Smooth muscle cell of the brain vasculature (primary cell): Measurements from ENCODE around the gene ZGPAT.
A peak's percentile ranks its signal among the peaks of the same experiment; 100 is the strongest.

Experiments
- DNase-seq: peaks from one replicate; pipeline ENCODE4 v3.0.0-alpha.2; 2012; ENCODE audit warnings: low read depth, low spot score

Gene ZGPAT

DNA sequence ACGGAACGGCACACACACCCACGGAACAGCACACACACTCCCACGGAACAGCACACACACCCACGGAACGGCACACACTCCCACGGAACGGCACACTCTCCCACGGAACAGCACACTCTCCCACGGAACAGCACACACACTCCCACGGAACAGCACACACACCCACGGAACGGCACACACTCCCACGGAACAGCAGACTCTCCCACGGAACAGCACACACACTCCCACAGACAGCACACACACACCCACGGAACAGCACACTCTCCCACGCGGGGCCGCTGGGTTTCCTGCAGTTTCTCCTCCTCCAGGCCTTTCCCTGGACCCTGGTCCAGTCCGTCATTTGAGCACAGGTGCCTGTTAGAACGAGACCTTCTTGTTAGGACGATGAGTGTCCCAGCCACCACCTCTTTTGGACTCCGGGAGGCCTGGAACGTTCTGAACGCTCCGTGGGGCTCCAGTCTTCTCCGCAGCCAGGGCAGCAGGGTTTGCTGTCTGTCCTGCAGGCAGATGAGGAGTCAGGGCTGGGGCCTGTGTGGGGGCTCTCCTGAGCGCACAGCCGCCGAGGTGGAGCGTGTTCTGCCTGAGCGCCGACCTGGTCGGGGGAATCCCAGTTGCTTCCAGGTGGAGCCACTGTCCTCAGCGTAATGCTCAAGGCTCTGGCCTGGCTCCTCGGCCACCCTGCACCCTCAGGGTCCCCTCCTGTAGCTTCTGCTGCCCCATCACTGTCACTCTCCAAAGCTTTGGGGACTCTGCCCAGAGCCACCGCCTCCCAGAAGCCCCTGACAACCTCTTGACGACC, 29.0 kb upstream of the ZGPAT start:
- no peak for DNase-seq

DNA sequence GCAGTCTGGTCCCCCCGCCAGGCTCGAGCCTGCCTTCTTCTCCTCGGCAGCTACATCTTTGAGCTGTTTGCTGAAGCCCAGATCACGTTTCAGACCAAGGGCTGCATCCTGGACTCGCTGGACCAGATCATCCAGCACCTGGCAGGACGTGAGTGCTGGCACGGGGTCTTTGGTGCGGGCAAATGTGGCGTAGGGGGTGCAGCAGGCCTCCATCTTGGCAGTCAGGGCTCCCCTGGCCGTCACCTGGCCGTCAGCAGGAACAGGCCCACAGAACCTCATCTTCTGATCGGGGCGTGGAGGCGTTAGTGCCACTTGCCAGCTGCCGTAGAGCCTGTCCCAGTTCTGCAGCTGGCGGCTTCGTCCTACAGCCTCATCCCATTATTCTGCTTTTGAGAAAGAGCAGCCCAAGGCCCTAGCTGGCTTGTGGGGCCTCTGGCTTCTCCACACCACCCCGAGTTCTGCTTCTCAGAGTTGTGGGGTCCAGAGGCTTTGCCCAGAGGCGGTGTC, 28.0 kb upstream of the ZGPAT start:
- no peak for DNase-seq

DNA sequence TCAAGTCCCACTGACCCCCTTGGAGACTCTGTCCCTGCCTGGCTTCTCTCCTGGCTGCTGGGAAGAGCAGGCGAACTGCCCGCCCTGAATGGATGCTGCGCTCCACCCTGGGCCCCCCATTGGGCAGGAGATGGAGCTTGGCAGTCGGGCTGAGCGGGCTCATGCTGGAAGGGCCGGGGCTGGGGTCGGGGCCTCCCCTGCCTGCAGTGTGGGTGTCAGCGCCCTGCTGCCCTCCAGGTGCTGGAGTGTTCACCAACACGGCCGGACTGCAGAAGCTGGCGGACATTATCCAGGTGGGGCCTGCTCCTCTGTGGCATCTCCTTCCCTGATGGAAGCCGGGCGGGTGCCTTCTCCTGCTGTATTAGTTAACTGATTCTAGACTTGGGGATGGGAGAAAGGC, 27.4 kb upstream of the ZGPAT start:
- DNase-seq, result no peak

DNA sequence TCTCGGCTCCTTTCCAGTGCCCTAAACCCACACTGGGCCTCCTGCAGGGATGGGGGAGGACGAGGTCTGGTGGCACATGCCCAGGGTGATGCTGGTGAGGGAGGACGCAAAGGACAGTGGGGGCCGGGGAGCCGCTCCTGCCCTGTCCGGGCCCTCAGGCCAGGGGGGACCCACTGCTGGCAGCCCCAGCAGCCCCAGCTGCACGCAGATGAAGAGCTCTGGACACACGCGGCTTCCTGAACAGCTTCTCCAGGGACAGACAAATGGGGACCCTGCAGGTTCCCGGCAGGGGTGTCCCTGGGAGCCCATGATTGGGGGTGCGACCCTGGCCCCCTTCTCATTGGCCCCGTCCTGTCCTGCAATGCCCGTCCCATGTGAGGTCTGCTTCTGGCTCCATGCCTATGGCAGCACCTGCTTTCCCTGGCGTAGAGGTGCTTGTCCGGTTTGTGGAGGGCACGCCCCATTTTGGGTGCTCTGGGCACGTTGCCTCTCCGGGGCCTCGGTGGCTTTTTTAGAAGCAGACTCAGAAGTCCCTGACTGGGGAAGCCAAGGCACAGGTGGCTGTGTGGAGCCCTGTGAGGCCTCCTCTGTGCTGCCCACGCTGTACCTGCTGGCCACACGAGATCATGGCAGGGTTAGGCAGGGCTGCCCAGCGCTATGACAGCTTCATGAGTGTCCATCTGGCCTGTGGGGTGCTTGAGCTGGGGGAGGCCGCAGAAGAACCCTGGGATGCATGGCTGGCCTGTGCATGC, 26.8 kb upstream of the ZGPAT start:
- DNase-seq, result no peak

DNA sequence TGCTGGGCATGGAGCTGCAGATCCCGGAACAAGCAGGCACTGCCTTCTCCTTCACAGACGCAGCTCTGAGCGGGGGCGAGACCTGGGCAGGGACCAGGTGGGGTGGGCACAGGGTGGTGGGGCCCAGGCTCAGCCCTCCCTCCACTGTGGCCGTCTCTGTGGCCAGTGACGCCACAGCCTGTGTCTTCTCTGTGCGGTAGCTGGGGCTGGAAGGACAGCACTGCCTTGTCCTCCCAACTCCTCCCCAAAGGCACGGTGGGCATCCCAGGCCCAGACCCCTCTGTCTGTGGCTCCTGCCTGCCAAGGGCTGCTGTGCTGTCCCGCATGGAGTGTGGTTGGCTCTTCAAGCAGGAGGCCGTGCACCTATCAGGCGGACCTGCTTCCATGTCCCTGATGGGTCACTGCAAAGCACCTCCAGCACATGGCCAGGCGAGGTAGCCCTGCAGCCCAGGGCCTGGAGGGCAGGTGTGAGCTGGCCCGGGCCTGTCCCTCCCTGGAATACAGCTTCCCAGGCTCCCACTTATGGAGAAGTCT, 26.2 kb upstream of the ZGPAT start:
- no peak for DNase-seq

DNA sequence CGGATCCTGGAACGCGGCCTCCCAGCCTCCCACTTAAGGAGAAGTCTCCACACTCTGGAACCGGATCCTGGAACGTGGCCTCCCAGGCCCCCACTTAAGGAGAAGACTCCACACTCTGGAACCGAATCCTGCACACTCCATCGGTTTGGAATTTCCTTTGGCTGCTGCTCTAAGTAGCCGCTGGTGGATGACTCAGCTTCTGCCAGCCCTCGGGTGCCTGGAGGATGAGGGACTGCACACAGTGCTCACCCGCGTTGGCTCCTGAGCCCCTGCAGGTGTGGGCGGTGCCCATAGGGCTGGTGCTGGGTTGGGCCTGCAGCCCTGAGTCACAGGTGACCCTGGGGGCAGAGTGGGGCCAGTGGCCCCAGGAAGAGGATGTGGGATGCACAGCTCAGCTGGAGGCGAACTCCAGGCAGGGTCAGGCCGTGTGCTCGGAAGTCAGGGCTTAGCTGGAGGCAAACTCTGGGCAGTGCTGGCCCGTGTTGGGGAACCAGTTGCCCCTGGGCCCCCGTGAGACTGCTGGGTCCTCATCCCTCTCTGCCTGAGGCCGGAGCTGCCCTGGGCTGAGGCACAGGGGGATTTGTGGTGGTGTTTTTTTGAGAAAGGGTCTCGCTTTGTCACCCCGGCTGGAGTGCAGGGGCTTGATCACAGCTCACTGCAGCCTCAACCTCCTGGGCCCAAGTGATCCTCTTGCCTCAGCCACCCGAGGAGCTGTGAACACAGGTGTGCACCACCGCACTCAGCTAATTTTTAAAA, 25.3 kb upstream of the ZGPAT start:
- DNase-seq, result peak; percentile 91

DNA sequence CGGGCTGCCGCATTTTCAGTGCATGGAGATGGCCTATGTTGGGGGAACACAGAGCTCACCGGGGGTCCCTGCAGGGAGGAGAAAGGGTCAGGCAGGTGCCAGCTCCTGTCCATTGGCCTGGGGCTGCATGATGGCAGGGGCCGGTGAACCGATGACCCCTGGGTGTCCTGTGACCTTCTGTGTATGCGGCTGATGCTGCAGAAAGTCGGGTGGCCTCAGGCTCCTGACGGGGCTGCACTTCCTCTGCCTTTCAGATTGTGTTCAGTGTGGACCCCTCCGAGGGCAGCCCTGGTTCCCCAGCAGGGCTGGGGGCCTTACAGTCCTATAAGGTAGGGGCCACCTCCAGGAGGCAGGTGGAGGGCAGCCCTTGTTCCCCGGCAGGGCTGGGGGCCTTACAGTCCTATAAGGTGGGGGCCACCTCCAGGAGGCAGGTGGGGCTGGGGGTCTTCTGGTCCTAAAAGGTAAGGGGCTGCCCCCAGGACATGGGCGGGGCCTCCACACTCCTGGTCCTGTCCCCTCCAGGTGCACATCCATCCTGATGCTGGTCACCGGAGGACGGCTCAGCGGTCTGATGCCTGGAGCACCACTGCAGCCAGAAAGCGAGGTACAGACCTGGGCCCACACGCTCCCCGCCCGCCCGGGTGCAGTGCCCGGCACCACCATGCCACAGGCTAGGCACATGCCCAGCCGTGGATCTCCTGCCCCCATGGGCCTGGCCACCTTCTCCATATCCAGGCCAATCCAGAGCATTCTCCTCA, 22.4 kb upstream of the ZGPAT start:
- DNase-seq, result no peak

DNA sequence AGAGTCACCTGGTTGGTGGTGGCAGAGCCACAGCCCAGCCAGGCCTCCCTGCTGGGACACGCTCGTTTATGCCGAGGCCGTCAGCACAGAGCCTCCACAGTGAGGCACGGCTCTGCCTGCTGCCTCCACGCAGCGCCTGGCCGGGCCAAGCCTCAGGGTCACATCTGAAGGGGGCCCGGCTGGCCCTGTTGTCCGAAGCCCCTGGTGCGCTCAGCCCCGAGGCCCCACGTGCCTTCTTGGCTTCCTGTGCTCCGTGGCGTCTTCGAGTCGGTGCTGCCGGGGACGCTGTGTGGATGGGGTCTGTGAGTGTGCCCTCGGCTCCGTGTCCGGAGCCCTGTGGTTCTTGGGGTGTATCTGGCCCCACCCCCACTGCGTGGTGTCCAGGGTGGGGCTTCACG, 21.7 kb upstream of the ZGPAT start:
- DNase-seq, result no peak

DNA sequence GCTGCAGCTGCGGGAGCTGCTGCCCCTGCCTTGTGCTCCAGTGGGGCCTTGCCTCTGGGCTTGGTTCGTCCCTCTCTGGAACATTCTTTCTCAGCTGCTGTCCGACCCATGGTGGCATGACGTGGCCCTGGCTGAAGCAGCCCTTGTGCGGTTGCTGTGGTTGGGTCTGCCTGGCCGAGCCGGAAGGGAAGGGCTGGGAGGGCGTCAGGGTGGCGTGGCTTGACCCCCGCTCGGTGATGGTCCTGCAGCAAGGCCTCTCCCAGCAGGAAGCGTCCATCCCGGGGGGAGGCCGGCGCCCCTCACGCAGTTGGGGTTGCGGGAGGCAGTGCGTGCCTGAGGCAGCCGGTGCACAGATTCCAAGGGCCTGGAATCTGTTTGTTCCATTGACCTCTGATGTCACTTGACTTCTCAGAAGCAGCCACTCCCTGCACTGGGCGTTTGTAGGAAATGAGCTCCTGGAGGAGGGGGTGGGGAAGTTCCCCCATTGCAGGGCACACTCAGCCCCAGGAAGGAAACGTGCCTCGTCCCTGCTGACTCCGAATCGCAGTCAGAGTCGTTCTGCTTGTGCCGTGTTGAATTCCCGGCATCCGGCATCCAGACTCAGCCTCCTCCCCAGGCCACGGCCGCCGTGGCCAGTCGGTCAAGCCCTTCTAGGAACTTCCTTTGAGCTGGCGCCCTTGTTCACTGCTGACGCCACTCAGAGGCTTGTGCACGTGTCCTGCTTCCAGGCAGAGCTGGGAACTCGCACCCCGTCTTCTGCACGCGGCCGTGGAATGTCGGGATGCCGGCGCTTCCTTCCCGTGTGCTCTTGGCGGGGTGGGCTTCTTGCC, 21.1 kb upstream of the ZGPAT start:
- DNase-seq, result peak; percentile 66

DNA sequence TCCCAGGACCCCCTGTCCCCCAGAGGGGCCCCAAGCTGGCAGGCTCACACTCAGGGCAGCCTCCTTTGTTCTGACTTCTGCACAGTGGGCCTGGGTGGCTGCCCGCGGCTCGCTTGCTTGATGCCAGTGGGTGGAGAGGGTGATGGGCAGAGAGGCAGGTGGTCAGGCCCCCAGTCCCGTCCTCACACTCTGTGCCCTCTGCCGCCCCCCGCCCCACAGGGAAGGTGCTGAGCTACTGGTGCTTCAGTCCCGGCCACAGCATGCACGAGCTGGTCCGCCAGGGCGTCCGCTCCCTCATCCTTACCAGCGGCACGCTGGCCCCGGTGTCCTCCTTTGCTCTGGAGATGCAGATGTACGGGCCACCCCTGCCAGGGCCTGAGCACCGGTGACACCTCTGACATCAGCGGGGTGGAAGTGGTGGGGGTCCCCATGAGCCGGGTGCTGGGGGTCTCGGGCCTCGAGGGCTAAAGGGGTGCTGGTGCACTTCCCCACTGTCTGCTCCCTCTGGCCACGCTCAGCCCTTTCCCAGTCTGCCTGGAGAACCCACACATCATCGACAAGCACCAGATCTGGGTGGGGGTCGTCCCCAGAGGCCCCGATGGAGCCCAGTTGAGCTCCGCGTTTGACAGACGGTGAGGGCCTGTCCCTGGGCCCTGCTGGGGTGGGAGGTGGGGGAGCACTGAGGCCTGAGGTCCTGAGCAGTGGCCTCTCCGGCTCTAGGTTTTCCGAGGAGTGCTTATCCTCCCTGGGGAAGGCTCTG, 20.2 kb upstream of the ZGPAT start:
- no peak for DNase-seq

DNA sequence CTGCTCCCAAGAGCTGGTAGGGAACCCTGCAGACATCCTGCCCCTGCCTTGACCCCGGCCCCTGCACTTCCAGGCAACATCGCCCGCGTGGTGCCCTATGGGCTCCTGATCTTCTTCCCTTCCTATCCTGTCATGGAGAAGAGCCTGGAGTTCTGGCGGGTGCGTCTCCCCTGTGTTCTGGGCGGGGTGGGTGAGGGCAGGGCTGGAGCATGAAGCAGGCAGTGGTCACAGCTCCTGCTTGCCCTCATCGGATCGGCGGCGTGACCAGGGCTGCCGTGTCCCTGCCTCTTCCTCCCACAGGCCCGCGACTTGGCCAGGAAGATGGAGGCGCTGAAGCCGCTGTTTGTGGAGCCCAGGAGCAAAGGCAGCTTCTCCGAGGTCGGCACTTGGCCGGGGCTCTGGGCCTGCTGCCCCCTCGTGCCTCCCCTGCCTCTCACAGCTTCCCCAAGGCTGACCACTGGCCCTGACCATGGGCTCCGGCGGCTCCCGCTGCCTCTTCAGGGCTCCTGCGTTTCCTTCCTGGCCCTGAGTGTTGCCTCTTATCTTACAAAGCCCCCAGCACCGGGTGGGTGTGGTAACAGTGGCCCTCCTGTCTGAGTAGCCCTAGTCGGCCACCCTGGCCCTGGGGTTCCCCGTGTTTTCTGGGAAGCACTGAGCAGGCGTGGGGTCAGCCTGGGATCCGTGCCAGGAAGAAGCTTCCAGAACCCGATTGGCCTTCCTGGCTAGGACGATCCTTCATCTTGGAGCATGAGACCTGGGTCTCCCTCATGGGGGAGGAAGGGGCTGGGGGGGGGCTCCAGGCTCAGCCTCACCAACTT, 19.4 kb upstream of the ZGPAT start:
- DNase-seq, result no peak

DNA sequence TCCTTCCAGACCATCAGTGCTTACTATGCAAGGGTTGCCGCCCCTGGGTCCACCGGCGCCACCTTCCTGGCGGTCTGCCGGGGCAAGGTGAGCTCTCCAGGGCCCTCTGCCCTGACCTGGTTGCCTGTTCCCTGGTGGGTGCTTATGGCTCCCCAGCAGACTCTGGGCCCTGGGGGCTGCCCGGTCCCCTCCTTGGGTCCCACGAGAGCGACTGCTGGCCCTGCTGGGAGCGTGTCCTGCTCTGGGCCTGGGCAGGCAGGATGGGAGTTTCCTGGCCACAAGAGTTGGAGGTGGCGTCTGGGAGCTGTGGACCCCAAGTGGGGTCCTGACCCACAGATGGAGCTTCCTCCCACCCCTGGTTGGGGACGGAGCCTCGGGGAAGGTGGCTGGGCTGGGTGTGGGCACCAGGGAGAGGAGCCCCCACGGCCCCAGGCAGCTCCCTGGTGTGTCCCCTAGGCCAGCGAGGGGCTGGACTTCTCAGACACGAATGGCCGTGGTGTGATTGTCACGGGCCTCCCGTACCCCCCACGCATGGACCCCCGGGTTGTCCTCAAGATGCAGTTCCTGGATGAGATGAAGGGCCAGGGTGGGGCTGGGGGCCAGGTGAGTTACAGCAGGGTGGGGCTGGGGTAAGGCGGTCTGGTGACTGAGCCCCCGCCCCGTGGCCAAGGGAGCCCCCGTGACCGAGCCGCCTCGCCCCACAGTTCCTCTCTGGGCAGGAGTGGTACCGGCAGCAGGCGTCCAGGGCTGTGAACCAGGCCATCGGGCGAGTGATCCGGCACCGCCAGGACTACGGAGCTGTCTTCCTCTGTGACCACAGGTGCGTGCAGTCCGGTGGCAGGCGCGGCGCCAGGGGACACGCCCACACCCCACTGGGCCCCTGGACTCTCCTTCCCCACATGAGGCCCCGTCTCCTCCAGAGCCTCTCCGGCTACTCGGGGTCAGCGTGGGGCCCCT, 18.5 kb upstream of the ZGPAT start:
- DNase-seq, result no peak

DNA sequence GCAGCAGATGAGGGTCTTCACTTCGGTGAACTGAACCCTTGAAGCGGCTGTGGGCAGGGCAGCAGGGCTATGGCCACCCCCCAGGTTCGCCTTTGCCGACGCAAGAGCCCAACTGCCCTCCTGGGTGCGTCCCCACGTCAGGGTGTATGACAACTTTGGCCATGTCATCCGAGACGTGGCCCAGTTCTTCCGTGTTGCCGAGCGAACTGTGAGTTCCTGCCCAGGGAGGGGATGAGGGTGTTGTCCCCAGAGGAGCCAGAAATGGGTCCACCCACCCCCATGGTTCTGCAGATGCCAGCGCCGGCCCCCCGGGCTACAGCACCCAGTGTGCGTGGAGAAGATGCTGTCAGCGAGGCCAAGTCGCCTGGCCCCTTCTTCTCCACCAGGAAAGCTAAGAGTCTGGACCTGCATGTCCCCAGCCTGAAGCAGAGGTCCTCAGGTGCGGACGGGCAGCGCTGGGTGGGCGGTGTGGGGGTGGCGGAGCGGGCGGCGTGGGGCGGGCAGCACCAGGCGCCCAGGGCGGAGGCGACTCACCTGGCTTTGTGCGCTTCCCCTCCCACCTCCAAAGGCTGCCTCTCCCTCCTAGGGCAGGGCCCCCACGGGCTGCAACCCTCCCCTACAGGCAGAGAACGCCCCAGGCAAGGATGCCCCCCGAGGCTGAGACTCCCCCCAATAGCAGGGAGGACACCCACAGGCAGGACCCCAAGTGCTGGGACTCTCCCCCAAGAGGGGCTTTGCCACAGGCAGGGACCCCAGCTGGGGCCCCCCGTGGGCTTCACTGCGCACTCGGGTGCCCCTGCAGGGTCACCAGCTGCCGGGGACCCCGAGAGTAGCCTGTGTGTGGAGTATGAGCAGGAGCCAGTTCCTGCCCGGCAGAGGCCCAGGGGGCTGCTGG, 17.6 kb upstream of the ZGPAT start:
- no peak for DNase-seq

DNA sequence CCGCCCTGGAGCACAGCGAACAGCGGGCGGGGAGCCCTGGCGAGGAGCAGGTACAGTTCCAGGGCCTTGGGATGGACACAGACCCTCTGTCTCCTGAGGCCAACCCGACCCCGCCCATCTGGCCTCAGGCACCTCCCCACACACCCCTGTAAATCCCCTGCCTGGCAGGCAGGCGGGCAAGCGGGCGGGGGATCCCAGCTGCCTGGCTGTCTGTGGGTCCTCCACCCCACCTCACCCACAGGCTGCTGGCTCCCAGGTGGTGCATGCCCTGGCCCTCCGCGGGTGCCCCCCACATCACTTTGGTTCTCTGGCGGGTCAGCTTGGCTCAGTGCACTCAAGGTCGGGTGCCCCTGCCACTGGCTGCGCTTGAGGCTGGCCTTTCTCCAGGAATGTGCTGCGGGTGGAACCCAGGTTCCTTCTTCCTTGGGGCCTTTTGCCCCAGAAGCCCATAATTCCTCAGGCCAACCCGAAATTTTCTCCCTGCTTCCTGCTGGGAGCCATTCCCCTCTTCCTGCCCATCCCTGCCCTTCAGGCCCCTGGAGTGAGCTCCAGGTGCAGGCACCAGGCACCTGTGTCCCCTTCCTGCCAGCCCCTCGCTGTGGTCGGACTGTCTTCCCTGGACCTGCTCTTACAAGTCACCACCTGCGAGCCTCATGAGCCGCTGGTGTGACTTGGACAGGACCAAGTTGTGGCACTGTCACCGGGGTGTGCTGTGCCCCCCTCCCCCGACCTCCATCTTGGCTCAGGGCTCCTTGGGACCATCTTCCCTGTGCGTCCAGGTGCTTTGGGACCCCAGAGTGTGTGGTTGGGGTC, 16.7 kb upstream of the ZGPAT start:
- no peak for DNase-seq

DNA sequence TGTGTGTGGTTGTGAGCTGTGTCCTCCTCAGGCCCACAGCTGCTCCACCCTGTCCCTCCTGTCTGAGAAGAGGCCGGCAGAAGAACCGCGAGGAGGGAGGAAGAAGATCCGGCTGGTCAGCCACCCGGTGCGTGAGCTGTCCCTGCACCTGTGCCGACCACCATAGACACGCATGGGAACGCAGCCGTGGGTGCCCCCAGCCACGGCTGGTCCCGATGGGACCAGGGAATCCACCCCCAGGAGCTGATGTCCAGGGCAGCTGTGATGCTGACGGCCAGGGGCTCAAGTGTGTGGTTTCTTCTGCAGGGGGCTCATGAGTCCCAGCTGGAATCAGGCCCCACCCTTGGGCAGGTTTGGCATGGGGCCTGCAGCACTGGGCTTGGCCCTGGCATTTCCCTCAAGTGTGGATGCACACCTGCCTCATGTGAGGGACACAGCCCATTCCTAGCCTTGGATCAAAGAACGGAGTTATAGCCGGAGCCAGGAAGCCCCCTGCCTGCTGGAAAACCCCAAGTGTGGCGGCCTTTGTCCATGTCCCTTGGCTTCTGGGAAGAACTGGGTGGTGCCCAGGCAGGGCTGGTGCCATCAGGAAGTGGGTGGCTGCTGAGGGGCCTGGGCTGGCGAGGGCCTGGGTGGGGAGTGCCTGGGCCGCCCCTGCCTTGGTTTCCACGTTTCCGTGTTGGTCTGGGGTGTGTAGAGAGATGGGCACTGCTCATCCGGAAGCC, 16.0 kb upstream of the ZGPAT start:
- no peak for DNase-seq
